ENCODE results near the gene SNAPC2. TPM values are rescaled to one million over a fixed set of nuclear protein-coding genes. Genes with fewer than 3 reads are reported as not detected.

Gene SNAPC2
- total and polyA plus RNA-seq, 7 donors, result 11.6 to 31.2 (median 20.3) TPM

DNA sequence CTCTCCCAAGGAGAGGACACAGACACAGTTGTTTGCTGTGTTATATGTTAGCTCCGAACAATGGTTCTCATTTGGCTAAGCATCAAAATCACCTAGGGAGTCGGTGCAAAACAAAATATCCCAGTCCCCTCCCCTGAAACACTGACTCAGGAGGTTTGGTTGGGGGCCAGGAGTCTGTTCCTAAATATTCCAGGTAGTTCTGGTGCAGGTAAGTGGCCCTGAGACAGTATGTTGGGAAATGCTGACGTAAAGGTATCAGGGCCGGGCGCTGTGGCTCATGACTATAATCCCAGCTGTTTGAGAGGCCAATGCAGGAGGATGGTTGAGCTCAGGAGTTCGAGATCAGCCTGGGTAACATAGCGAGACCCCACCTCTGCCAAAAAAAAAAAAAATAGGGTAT lies 18.8 kb upstream of the SNAPC2 start:
- WGBS, 2 donors, result 91 to 92% methylated on average over 7 of the region's 7 CpGs
- intact Hi-C loops (cut with DNase I), result loop anchor here (5.0 kb wide), 1 partner anchor 34 kb away; no protein-coding TSS in a partner anchor
- Histone ChIP-seq H3K27me3 (no peaks in the 10 kb centered on the region), H3K27ac (no peak overlapping the region), H3K4me3 (no peak overlapping the region), H3K4me1 (peaks cover 0 to 32% (median 29%) of the 10 kb centered on the region in 4 donors), H3K9me3 (no peaks in the 10 kb centered on the region), H3K36me3 (peaks cover 0 to 8% (median 7%) of the 10 kb centered on the region in 4 donors)
- DNase-seq, result no peak
- TF ChIP-seq, protein P1, sequence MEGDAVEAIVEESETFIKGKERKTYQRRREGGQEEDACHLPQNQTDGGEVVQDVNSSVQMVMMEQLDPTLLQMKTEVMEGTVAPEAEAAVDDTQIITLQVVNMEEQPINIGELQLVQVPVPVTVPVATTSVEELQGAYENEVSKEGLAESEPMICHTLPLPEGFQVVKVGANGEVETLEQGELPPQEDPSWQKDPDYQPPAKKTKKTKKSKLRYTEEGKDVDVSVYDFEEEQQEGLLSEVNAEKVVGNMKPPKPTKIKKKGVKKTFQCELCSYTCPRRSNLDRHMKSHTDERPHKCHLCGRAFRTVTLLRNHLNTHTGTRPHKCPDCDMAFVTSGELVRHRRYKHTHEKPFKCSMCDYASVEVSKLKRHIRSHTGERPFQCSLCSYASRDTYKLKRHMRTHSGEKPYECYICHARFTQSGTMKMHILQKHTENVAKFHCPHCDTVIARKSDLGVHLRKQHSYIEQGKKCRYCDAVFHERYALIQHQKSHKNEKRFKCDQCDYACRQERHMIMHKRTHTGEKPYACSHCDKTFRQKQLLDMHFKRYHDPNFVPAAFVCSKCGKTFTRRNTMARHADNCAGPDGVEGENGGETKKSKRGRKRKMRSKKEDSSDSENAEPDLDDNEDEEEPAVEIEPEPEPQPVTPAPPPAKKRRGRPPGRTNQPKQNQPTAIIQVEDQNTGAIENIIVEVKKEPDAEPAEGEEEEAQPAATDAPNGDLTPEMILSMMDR (IDR thresholded peaks at IDR 0.05), result no peak
- no peak for TF ChIP-seq POLR2A (IDR thresholded peaks at IDR 0.05)
- TF ChIP-seq EP300 (IDR thresholded peaks at IDR 0.05), result no peak
- no peak for TF ChIP-seq POLR2AphosphoS5 (IDR thresholded peaks at IDR 0.05)

DNA sequence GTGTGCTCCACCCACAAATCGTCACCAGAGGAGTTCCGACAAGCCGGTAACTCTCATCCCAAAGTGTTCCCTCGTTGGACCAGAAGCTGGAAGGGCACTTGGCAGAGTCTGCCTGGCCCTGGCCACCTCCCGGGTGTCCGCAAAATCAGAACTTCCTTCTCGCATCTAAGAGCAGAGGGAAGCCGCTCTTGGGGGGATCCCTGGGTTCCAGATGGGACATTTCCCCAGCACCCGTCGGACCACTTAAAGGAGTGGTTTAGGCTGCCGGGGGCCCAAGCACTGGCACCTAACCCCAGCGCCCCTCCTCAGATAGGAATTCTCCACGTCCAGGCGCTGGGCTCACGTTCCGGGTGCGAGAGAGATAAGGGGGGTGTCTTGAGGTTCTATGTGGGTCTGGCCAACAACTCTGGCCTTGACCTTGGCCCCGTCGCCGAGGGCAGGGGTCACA lies 17.3 kb upstream of the SNAPC2 start:
- Histone ChIP-seq H3K27ac (peak overlapping the region; percentile 83 to 90 (median 88)), H3K4me3 (peak overlapping the region; percentile 43 to 96 (median 52)), H3K27me3 (no peaks in the 10 kb centered on the region), H3K36me3 (peaks cover 0 to 18% (median 8%) of the 10 kb centered on the region in 4 donors), H3K4me1 (peaks cover 0 to 47% (median 44%) of the 10 kb centered on the region in 4 donors), H3K9me3 (no peaks in the 10 kb centered on the region)
- TF ChIP-seq EP300 (IDR thresholded peaks at IDR 0.05), result no peak
- TF ChIP-seq, protein P1 (IDR thresholded peaks at IDR 0.05), result no peak
- TF ChIP-seq POLR2A (IDR thresholded peaks at IDR 0.05), result no peak
- no peak for TF ChIP-seq POLR2AphosphoS5 (IDR thresholded peaks at IDR 0.05)
- WGBS, 2 donors, result 6 to 17% methylated on average over 20 of the region's 20 CpGs
- no peak for DNase-seq
- intact Hi-C loops (cut with DNase I), result loop anchor here (1.0 to 5.0 kb wide), 3 partner anchors 36 to 73 kb away; partner anchors contain the start of gene EVI5L

DNA sequence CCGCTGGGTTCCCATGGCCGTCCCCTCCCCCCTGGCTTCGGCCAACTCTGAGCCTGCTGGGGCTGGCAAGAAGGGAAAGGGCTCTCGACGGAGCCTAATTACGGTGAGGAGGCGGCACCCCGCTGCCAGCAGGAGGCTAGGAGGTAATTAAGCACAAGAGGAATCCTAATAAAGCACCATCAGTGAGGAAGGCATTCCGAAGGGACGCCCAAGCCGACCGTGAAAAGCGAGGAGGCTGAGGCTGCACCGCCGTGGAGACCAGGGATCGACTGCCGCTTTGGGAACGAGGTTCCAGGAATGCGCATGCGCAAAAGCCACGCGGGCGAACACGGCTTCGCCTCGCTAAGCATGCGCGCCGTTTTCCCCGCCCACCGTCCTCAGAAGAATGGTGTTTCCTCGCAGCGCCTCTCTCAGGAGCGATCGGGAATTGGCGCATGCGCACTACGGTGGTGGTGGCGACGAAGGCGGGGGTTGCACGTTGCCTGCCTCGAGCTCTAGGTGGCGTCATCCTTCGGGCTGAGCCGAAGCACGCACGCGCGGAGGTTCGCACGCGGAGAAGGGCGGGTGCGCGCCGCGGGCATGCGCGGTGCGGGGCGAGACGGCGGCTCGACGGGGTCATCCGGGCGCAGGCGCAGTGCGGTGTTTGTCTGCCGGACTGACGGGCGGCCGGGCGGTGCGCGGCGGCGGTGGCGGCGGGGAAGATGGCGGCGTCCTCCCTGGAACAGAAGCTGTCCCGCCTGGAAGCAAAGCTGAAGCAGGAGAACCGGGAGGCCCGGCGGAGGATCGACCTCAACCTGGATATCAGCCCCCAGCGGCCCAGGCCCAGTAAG lies 16.7 kb upstream of the SNAPC2 start, which contains the start of gene MAP2K7:
Gene MAP2K7, plus strand, starts transcription at position 634 of the 830 bp plus-strand sequence. Its CDS starts 68 bp downstream, at position 702.
- intact Hi-C loops (cut with DNase I), result loop anchor here (1.0 to 5.0 kb wide), 4 partner anchors 17 to 73 kb away; partner anchors contain the start of genes EVI5L and SNAPC2
- Histone ChIP-seq H3K4me3 (peak within 1 kb of the TSS; percentile 82 to 99 (median 95)), H3K27ac (peak within 1 kb of the TSS; percentile 86 to 91 (median 90)), H3K9me3 (no peaks in the 10 kb centered on the region), H3K4me1 (peaks cover 0 to 47% (median 44%) of the 10 kb centered on the region in 4 donors), H3K27me3 (no peaks in the 10 kb centered on the region), H3K36me3 (peaks cover 0 to 18% (median 8%) of the 10 kb centered on the region in 4 donors)
- WGBS, 2 donors, result 0% methylated on average over 89 of the region's 89 CpGs
- TF ChIP-seq POLR2A (IDR thresholded peaks at IDR 0.05) (peak; percentile 15 to 65), POLR2AphosphoS5 (IDR thresholded peaks at IDR 0.05) (peak; percentile 83 to 88 (median 84)), EP300 (IDR thresholded peaks at IDR 0.05) (peak in 1 of 4 donors; percentile 73)
- TF ChIP-seq, protein P1 (IDR thresholded peaks at IDR 0.05), result peak in 3 of 4 experiments; percentile 12 to 21 (median 20)
- DNase-seq, result peak; percentile 100

DNA sequence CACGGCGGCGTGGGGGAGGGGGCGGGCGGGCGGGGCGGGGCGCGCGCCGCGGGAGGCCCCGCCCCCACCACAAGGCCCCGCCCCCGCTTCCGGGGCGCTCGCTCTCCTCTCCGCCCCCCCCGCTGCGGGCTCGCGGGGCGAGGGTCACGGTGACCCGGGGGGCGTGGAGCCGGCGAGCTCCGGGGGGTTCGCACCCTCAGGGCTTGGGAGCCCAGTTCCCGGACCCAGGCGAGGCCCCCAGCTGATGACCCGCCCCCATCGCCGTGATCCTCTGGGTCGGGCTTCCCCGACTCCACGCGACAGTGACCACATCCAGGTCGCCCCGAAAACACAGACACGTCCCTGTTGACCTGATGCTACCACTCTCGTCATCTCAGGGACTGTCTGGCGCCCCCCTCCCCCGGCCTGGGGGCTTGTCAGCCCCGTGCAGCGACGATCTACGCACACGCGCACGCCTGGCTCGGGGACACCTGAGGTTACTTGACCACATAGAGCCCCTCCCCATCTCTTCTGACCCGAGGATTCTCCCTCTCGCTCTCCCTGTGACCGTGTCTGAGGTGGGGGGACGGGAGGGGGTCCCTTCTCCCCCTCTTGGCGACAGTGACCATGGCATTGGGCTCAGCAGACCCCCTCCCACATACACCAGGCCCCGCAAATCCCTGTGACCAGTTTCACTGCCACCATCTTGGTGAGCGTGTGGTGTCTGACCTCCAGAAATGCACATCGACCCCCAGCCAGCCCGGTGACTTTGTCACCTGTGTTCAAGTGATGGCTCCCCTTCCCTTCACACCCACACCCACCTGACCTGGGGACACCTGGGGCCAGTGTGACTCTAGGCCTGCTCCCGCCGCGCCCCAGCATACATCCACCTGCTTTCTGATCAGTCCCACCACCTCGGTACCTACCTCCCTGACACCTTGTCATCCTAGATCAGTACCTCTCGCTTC lies 15.8 kb upstream of the SNAPC2 start:
- peaks cover 0 to 27% (median 10%) of the 10 kb centered on the region in 4 donors for H3K36me3 ChIP-seq
- H3K4me1 ChIP-seq, result peaks cover 0 to 47% (median 44%) of the 10 kb centered on the region in 4 donors
- H3K4me3 ChIP-seq, result peak overlapping the region; percentile 82 to 99 (median 95)
- no peaks in the 10 kb centered on the region for H3K9me3 ChIP-seq
- 4 to 11% methylated on average over 67 to 68 of the region's 68 CpGs for WGBS, 2 donors
- intact Hi-C loops (cut with DNase I), result loop anchor here (2.0 to 5.0 kb wide), 2 partner anchors 16 to 37 kb away; partner anchors contain the start of gene SNAPC2
- DNase-seq, result peak; percentile 82
- peak overlapping the region; percentile 86 to 91 (median 90) for H3K27ac ChIP-seq
- no peaks in the 10 kb centered on the region for H3K27me3 ChIP-seq
- TF ChIP-seq, protein P1 (IDR thresholded peaks at IDR 0.05), result no peak
- TF ChIP-seq POLR2A (IDR thresholded peaks at IDR 0.05), result no peak
- TF ChIP-seq EP300 (IDR thresholded peaks at IDR 0.05), result no peak
- no peak for TF ChIP-seq POLR2AphosphoS5 (IDR thresholded peaks at IDR 0.05)
